Activated effector memory CD4-positive, alpha-beta T cell treated with Interleukin-2 at 50 U/mL for 16 hours (primary cell): ENCODE measurements around the gene HSD3B2.

Experiments
- DNase-seq: peaks from one replicate; pipeline ENCODE4 v3.0.0-alpha.2; 2020

The HSD3B2 gene

DNA sequence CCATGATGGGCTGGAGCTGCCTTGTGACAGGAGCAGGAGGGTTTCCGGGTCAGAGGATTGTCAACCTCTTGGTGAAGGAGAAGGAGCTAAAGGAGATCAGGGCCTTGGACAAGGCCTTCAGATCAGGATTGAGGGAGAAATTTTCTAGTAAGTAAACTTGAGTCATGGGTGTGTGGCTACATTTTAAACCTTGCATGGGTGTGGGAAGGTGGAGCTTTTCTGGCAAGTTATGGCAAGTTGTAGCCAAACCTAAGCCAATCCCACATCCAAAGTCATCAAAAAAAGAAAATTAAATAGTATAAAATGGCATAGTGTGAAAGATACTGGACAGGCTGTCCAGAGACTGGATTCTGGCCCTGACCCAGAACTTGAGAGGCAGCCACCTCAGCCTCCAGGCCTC lies 52.3 kb downstream of the HSD3B2 start:
- DNase-seq: no peak

DNA sequence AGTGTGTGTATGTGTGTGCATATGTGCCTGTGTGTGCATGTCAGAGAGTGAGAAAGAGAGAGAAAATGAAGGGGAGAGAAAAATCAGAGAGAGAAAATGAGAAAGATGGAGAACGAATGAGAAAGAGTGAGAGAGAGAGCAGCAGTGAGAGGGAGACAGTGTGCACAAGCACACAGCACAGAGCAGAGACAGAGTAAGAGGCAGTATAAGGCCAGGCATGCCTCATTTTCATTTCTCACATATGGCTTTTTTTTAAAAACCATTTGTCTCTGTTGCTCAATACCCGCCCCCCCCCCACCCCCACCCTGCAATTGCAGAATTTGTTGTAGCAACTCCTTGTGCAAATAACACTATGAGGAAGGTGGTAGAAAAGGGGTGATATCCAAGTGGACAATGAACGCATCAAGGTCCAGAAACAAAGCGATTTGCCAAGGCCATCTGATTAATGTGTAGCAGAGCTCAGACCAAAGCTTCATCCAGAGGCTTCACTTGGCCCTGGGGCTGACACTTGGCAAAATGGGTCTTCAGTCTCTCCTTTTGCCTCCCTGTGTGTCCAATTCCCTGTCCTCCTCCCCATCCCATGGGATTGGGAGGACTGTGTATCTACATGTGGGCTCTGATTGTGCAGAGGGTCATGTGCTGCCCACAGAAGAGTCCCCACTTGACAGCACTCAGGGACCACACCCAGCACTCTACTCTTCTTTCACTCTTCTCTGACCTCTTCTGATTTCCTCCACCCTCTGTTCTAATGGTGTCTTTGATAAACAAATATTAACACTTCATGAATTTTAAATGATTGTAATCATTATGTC lies 53.1 kb downstream of the HSD3B2 start:
- DNase-seq: no peak

DNA sequence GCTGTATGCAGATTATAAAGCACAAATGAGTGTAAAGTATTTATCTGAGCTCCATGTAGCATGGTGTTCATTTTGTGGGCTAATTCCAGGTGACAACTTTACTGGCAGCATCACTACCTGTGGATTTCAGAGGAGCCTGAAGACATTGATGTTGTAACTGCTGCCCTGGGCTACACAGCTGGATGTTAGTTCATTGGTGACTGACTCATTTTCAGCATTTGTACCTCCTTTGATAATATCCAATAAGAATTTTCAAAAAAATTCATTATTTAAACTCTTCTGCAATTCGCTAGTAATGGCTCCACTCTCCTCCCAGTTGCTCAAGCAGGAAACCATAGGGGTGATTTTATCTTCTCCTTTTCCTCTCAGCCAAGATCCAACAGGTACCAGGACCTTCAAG lies 54.8 kb downstream of the HSD3B2 start:
- no peak for DNase-seq

DNA sequence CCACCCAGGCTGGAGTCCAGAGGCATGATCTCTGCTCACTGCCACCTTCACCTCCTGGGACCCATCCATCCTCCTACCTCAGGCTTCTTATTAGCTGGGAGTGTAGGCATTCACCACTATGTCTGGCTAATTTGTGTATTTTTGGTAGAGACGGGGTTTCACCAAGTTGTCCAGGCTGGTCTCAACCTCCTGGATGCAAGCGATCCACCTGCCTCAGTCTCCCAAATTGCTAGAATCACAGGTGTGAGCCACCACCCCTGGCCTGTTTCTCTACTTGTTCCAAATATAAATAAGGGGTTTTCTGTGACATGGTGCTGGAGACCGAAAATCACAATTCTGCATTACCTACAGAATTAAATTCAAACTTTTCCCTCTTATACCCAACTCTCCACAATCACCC lies 55.4 kb downstream of the HSD3B2 start:
- DNase-seq: no peak

DNA sequence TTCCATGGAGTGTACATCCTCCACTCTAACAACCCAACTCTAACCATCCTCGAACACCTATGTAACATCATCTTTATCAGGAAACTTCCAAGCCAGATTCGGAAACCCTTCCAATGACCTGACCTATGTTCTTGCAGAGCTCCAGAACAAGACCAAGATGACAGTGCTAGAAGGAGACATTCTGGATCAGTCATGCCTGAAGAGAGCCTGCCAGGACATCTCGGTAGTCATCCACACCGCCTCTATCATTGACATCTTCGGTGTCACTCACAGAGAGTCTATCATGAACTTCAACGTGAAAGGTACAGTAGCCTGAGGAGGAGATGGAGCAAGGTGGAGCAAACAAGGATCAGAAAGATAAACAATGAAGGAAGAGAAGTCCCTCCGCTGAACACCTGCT lies 56.0 kb downstream of the HSD3B2 start:
- no peak for DNase-seq

DNA sequence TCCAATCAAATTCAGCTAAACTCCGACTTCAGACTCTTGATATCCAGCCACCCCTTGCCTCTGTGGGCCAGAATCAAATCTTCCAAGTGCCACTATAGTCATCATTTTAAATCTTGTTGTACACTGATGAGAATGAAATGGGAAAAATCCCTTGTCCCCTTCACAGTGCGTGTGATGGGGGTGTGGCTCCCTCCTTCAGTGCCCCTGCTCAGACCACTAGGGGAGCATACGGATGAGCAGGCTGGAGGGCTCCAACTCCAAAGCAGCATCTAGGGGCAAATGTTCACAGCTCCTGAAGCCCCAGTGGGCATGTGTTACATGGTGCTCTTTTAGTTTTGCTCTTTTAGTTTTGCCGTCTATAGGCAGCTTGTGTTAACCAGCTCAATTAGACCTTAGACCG lies 56.6 kb downstream of the HSD3B2 start:
- DNase-seq: no peak

DNA sequence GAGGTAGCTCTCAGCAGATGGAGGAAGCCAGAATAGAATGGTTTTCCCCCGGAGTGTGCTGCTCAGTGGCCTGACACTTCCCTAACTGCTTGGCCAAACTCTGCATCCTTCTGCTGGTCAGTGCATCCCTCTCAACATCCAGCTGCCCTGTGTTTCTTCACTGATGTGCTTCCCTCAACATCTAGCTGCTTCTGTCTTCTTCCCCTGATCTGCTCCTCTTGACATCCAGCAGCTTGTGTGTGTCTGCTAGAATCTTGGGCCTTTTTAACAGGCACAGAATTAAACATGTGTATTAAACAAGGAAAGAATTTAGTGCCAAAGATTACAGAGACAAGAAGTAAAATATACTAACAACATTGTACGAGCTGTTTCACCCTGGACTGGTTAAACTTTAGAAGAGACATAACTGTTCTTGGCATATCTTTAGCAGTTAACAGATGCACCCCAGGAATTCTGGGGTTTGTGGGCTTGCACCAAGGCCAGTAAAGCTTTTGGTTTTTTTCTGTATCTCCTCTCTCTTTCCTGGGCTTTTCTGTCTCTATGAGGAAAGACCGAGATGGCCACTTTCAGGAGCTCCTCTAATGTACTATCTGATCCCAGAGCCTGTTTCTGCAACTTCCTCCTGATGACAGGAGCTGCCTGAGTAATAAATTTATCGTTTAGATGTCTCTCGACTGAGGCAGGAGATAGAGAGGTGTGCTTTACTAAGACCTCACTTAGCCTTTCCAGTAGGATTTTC lies 57.3 kb downstream of the HSD3B2 start:
- DNase-seq: no peak
